HepG2 (cell line): Measurements from ENCODE around the gene SCT. TPM values are rescaled to one million over a fixed set of nuclear protein-coding genes. Genes with fewer than 3 reads are reported as not detected.

Experiments
- ARNTL ChIP-seq: sonication (generic); formaldehyde crosslinking; IDR thresholded peaks from 2 replicates; pipeline ENCODE4 v1.4.0; 2020; ENCODE audit warnings: mild to moderate bottlenecking, missing genetic modification reagents
- CREM ChIP-seq, 2 experiments: sonication (generic) in 1 of 2; formaldehyde crosslinking in 1 of 2; IDR thresholded peaks; 2 replicates each; pipeline versions ENCODE4 v1.4.0 to v1.6.1; 2016 to 2020; ENCODE audit warnings: antibody characterized with exemption in 1 of 2, mild to moderate bottlenecking in 1 of 2, missing genetic modification reagents in 1 of 2
- ERF ChIP-seq: IDR thresholded peaks from 2 replicates; pipeline ENCODE4 v1.6.1; 2018; ENCODE audit warnings: missing biosample characterization, missing genetic modification reagents
- FOXA1 ChIP-seq, 2 experiments: fragments of 450-650 bp in 1 of 2; sonication (generic) in 1 of 2; formaldehyde crosslinking in 1 of 2; IDR thresholded peaks; 2 replicates each; pipeline versions ENCODE4 v1.4.0 to v1.6.1; 2016 to 2020; ENCODE audit warnings: missing genetic modification reagents in 1 of 2
- KDM5B ChIP-seq: sonication (generic); formaldehyde crosslinking; IDR thresholded peaks from 2 replicates; pipeline ENCODE4 v1.4.0; 2020; ENCODE audit warnings: missing genetic modification reagents, mild to moderate bottlenecking, borderline replicate concordance
- KMT2A ChIP-seq: sonication (generic); formaldehyde crosslinking; IDR thresholded peaks from 2 replicates; pipeline ENCODE4 v1.4.0; 2020; ENCODE audit warnings: missing genetic modification reagents
- MIXL1 ChIP-seq: IDR thresholded peaks from 2 replicates; pipeline ENCODE4 v1.6.1; 2016
- PRDM10 ChIP-seq: sonication (generic); formaldehyde crosslinking; IDR thresholded peaks from 2 replicates; pipeline ENCODE4 v1.4.0; 2020; ENCODE audit warnings: low read depth, missing genetic modification reagents
- RXRB ChIP-seq: IDR thresholded peaks from 2 replicates; pipeline ENCODE4 v1.6.1; 2016; ENCODE audit warnings: borderline replicate concordance, missing genetic modification reagents, missing compliant biosample characterization
- SP1 ChIP-seq, 2 experiments: fragments of 450-650 bp in 1 of 2; sonication (generic) in 1 of 2; formaldehyde crosslinking in 1 of 2; IDR thresholded peaks; 2 replicates each; pipeline versions ENCODE4 v1.4.0 to v1.6.1; 2016 to 2020; ENCODE audit warnings: missing genetic modification reagents in 1 of 2
- XRCC5 ChIP-seq: fragments of 200-400 bp; formaldehyde crosslinking; optimal IDR thresholded peaks from 2 replicates; pipeline ENCODE3; 2017; ENCODE audit warnings: mild to moderate bottlenecking, low read length
- ZMYM3 ChIP-seq: sonication (generic); formaldehyde crosslinking; IDR thresholded peaks from 2 replicates; pipeline ENCODE4 v1.5.1; 2020; ENCODE audit warnings: mild to moderate bottlenecking, missing genetic modification reagents
- ZNF263 ChIP-seq: sonication (generic); formaldehyde crosslinking; IDR thresholded peaks from 2 replicates; pipeline ENCODE4 v1.4.0; 2020; ENCODE audit warnings: missing genetic modification reagents
- ZNF441 ChIP-seq: sonication (generic); formaldehyde crosslinking; IDR thresholded peaks from 2 replicates; pipeline ENCODE4 v1.7.0; 2021; ENCODE audit warnings: missing genetic modification reagents, borderline replicate concordance
- ZNF703 ChIP-seq: sonication (generic); formaldehyde crosslinking; IDR thresholded peaks from 2 replicates; pipeline ENCODE4 v1.5.1; 2020; ENCODE audit warnings: missing genetic modification reagents, mild to moderate bottlenecking, moderate library complexity, borderline replicate concordance
- ZSCAN25 ChIP-seq: sonication (generic); formaldehyde crosslinking; IDR thresholded peaks from 2 replicates; pipeline ENCODE4 v1.8.0; 2022; ENCODE audit warnings: mild to moderate bottlenecking, missing genetic modification reagents
- ZSCAN29 ChIP-seq: sonication (generic); formaldehyde crosslinking; conservative IDR thresholded peaks from 2 replicates; pipeline ENCODE4 v1.4.0; 2020; ENCODE audit warnings: mild to moderate bottlenecking, missing genetic modification reagents
- polyA plus RNA-seq, 8 experiments: library from polyadenylated mRNA; depleted of rRNA in 3 of 8; stranded (reverse) in 7 of 8; unstranded in 1 of 8; fragments of >200 nt; fragmentation: Illumina TruSeq in 4 of 8; extraction: Trizol in 4 of 8; gene quantifications; 2 replicates each; pipeline versions ENCODE4 v1.2.1 to v1.2.3, GENCODE V29; 2011 to 2016; ENCODE audit warnings: low read depth in 4 of 8, missing spikeins in 1 of 8, mixed read lengths in 1 of 8; ENCODE audit not compliant: insufficient read depth in 1 of 8
- total RNA-seq, 5 experiments: library from RNA; depleted of rRNA; stranded (reverse); fragments of >200 nt; fragmentation: Illumina TruSeq; extraction: Trizol; gene quantifications; 2 replicates each; pipeline ENCODE4 v1.2.3, GENCODE V29; 2016; ENCODE audit warnings: low read depth in 1 of 5
- TF ChIP-seq, protein P1 (sequence below): IDR thresholded peaks from 2 replicates; pipeline ENCODE4 v1.6.1; 2016; ENCODE audit warnings: low read depth, borderline replicate concordance
- TF ChIP-seq, protein P2 (sequence below): sonication (generic); formaldehyde crosslinking; IDR thresholded peaks from 2 replicates; pipeline ENCODE4 v1.5.0; 2020; ENCODE audit warnings: mild to moderate bottlenecking, missing genetic modification reagents, borderline replicate concordance
- TF ChIP-seq, protein P3 (sequence below): sonication (generic); formaldehyde crosslinking; IDR thresholded peaks from 2 replicates; pipeline ENCODE4 v1.4.0; 2020; ENCODE audit warnings: mild to moderate bottlenecking, missing genetic modification reagents

The SCT gene
- total and polyA plus RNA-seq, 2 of the 13 experiments (the other 11 are each of a cell fraction or from before 2014, with no cell fraction given): not detected

- no peak for TF ChIP-seq SP1 (IDR thresholded peaks at IDR 0.05)
- no peak for TF ChIP-seq SP1 (CRISPR knock-in tag; IDR thresholded peaks at IDR 0.05)
- TF ChIP-seq ZSCAN25 (CRISPR knock-in tag): no peak
- TF ChIP-seq RXRB (CRISPR knock-in tag): peak; percentile 74
- TF ChIP-seq CREM (IDR thresholded peaks at IDR 0.05): peak; percentile 15; the same call in 1 of the 2 replicates
- no peak for TF ChIP-seq CREM (CRISPR knock-in tag; IDR thresholded peaks at IDR 0.05)
- TF ChIP-seq, protein P1, sequence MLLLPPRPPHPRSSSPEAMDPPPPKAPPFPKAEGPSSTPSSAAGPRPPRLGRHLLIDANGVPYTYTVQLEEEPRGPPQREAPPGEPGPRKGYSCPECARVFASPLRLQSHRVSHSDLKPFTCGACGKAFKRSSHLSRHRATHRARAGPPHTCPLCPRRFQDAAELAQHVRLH (CRISPR knock-in tag): peak; percentile 11; the same call in 1 of the 2 replicates
- 0 out of 2 replicates have a peak, but pooled peaks have one; percentile 28 for TF ChIP-seq ZSCAN29 (CRISPR knock-in tag)
- TF ChIP-seq ZNF263 (CRISPR knock-in tag): peak; percentile 46; the same call in 1 of the 2 replicates
- TF ChIP-seq KDM5B (CRISPR knock-in tag): peak; percentile 57; the same call in 1 of the 2 replicates
- peak; percentile 79; the same call in 1 of the 2 replicates for TF ChIP-seq PRDM10 (CRISPR knock-in tag)
- peak; percentile 46; the same call in 1 of the 2 replicates for TF ChIP-seq MIXL1 (CRISPR knock-in tag)
- TF ChIP-seq ZNF703 (CRISPR knock-in tag): no peak
- peak; percentile 14; the same call in 1 of the 2 replicates for TF ChIP-seq ZMYM3 (CRISPR knock-in tag)
- TF ChIP-seq KMT2A (CRISPR knock-in tag): no peak; the same call in 1 of the 2 replicates
- no peak for TF ChIP-seq FOXA1 (IDR thresholded peaks at IDR 0.05)
- TF ChIP-seq FOXA1 (CRISPR knock-in tag; IDR thresholded peaks at IDR 0.05): peak; percentile 79
- TF ChIP-seq ERF (CRISPR knock-in tag): peak; percentile 24; the same call in 1 of the 2 replicates
- TF ChIP-seq XRCC5: peak; percentile 17
- 0 out of 2 replicates have a peak, but pooled peaks have one; percentile 43 for TF ChIP-seq ARNTL (CRISPR knock-in tag)
- TF ChIP-seq, protein P2, sequence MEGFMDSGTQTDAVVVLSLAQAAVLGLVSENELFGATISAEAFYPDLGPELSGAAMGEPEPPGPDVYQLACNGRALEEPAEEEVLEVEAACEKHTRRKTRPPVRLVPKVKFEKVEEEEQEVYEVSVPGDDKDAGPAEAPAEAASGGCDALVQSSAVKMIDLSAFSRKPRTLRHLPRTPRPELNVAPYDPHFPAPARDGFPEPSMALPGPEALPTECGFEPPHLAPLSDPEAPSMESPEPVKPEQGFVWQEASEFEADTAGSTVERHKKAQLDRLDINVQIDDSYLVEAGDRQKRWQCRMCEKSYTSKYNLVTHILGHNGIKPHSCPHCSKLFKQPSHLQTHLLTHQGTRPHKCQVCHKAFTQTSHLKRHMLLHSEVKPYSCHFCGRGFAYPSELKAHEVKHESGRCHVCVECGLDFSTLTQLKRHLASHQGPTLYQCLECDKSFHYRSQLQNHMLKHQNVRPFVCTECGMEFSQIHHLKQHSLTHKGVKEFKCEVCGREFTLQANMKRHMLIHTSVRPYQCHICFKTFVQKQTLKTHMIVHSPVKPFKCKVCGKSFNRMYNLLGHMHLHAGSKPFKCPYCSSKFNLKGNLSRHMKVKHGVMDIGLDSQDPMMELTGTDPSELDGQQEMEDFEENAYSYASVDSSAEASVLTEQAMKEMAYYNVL (CRISPR knock-in tag): no peak
- TF ChIP-seq, protein P3, sequence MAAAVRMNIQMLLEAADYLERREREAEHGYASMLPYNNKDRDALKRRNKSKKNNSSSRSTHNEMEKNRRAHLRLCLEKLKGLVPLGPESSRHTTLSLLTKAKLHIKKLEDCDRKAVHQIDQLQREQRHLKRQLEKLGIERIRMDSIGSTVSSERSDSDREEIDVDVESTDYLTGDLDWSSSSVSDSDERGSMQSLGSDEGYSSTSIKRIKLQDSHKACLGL (CRISPR knock-in tag): no peak
- TF ChIP-seq ZNF441 (CRISPR knock-in tag): peak; percentile 26; the same call in 1 of the 2 replicates
Measured at GRCh38 chr11:579830-580601, 47.0 kb downstream of the SCT start (continued).
